Adipose tissue (tissue), 3 donors: ENCODE results near the gene RPL11. TPM values are rescaled to one million over a fixed set of nuclear protein-coding genes. Genes with fewer than 3 reads are reported as not detected.
"Not testable (repeated sequence)": the region's sequence is repeated elsewhere in the genome, so short reads cannot be mapped to it uniquely, and the experiment has no call there.

ENCODE experiments used
- H3K27ac ChIP-seq: one replicate; pipeline ENCODE4 v1.5.1; 2013; ENCODE audit warnings: low read depth, low read length
- WGBS, 3 donors: extraction: QIAGEN DNeasy Blood & Tissue Kit; methylation state at CpG; one replicate each; pipeline ENCODE4 v1.1.7; 2013; 5-methylcytosine and 5-hydroxymethylcytosine counted together
- polyA plus RNA-seq, 3 donors: library from polyadenylated mRNA; stranded (reverse); fragments of 200-250 nt; gene quantifications; one replicate each; pipeline ENCODE4 v1.2.3, GENCODE V29; 2013
- donor health status: healthy with polysubstance abuse.
- donor health status: Bipolar disorder and iron deficiency.
- donor health status: healthy.

Gene RPL11
- polyA plus RNA-seq, 3 donors, result 1,585 to 4,817 (median 2,703) TPM

DNA sequence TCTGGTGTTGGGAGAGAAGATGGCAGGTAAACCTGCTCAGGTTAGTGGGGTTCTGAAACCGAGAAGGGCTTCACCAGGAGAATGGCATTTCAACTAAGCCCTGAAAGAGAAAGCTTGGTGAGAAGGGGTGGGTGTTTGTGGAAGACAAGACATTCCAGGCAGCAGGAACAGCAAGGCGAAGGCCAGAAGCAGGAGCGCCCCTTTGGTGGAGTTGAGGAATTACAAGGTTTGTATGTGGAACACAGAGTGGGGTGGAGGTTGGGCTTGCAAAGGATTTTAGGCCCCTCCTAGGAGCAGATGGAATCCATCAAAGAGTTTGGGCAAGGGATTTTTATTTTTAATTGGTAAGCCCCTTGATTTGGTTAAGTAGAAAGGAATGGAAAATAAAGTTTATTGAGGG lies 26.9 kb downstream of the RPL11 start:
- no peak overlapping the region for H3K27ac ChIP-seq
- WGBS, 3 donors, result 67 to 82% (median 82%) methylated on average over 3 of the region's 3 CpGs

GRCh38 chr1:23719162-23719820 lies 27.7 kb downstream of the RPL11 start:
- WGBS, 3 donors, result 86 to 93% (median 91%) methylated on average over 3 of the region's 3 CpGs
- no peak overlapping the region for H3K27ac ChIP-seq

GRCh38 chr1:23720256-23720995 lies 28.8 kb downstream of the RPL11 start:
- H3K27ac ChIP-seq, result no peak overlapping the region
- 83 to 90% (median 88%) methylated on average over 10 of the region's 10 CpGs for WGBS, 3 donors

DNA sequence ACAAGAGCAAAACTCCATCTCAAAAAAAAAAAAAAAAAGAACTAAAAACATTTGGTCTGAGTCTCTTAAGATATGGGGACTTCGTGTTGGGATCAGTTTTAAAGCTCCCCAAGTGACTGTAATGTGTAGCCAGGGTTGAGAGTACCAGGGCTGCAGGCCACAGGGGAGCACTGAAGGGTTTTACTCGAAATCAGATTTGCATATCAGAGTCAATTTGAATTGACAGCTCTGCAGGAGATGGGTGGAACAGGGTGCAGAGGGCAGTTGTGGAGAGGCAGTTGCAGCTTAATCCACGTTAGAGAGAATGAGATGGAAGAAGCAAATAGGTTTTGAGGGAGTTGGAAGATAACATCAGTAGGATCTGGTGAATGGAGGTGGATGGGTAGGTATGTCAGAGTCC lies 31.0 kb downstream of the RPL11 start:
- 74 to 80% (median 78%) methylated on average over 3 of the region's 3 CpGs for WGBS, 3 donors
- H3K27ac ChIP-seq, result no peak overlapping the region

- no peak overlapping the region for H3K27ac ChIP-seq
- WGBS, 3 donors, result 58 to 84% (median 78%) methylated on average over 2 of the region's 2 CpGs
These were observed 35.1 kb downstream of the RPL11 start for GRCh38 chr1:23726686-23727085.

- 19 to 39% (median 38%) methylated on average over 9 of the region's 9 CpGs for WGBS, 3 donors
- H3K27ac ChIP-seq, result no peak overlapping the region
These were observed 35.8 kb downstream of the RPL11 start for GRCh38 chr1:23727362-23727811.

- no peak overlapping the region for H3K27ac ChIP-seq
- 93 to 97% (median 93%) methylated on average over 10 of the region's 10 CpGs for WGBS, 3 donors
These were observed 41.0 kb downstream of the RPL11 start for GRCh38 chr1:23732363-23733224.

- not testable (repeated sequence) for H3K27ac ChIP-seq
- WGBS, 3 donors, result 93 to 98% (median 97%) methylated on average over 5 of the region's 5 CpGs
These were observed 41.7 kb downstream of the RPL11 start for GRCh38 chr1:23733281-23733680.

DNA sequence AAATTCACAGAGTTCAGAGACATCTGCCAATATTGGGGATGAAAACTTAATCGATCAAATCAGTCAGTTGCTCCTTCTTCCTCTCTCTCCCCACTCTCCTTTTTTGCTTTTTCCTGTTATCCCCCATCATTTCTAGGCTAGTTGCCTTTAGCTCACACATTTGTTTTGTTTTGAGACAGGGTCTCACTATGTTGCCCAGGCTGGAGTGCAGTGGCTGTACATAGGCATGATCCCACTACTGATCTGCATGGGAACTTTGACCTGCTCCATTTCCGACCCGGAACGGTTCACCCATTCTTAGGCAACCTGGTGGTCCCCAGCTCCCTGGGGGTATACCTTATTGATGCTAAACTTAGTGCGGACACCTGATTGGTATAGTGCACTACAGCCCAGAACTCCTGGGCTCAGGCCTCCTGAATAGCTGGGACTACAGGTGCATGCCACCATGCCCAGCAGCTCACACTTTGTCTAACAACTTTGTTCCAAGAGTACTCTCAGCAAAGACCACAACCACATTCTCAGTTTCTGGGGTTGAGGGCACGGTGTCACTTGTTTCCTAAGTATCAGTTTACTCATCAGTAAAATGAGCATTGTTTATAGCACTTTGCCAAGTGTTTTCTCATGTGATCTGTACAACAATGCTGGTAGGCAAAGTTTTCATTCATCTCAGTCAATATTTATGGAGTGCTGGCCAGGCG lies 45.0 kb downstream of the RPL11 start:
- H3K27ac ChIP-seq, result no peak overlapping the region
- WGBS, 3 donors, result 93 to 95% (median 95%) methylated on average over 7 of the region's 7 CpGs

DNA sequence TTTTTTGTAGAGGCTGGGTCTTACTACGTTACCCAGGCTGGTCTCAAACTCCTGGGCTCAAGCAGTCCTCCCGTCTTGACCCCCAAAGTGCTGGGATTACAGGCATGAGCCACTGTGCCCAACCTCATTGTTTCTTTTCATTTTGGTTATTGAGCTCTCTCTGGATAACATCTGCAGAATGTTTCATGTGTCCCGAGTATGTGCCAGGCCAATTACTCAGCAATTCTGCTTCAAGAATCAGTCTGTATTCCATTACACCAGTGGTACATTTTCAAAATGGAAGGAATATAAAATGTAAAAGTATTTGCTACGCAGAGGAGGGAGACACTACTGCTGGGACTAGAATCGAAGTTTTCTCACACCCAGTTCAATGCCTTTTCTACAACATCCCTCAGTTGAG lies 50.0 kb downstream of the RPL11 start:
- WGBS, 3 donors, result 83 to 89% (median 88%) methylated on average over 5 of the region's 5 CpGs
- H3K27ac ChIP-seq, result no peak overlapping the region

DNA sequence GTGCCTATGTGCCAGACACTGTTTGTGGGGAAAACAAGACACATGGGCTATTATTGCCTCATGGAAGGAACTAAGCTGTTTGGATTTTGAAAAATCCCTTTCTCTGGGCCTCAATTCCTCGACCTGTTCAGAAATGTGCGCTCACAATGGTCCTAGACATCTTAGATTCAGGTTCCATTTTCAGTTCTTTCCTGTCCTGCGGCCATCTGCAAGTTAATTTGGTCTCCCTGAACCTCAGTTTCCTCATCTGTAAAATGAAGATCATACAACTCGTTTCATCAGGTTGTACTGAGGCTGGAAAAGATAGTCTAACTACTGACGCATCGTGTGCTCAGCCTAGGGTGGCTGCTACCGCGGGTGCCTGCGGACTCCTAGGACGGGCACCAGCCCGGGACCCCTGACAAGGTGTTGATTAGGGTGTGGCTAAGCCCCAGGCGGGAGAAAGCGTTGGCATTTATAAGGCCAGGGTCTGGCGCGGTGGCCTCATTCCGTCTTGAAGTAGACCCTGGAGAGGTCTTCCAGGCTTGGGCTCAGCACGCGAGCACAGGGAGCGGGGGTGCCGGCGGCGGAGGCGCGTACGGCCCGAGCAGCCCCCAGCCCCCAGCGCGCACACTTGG lies 51.2 kb downstream of the RPL11 start:
- H3K27ac ChIP-seq, result peak overlapping the region; percentile 15
- WGBS, 3 donors, result 8 to 12% (median 9%) methylated on average over 23 to 28 of the region's 28 CpGs

- H3K27ac ChIP-seq, result peak within 1 kb of the TSS; percentile 65
- 0 to 1% (median 0%) methylated on average over 97 to 119 of the region's 119 CpGs for WGBS, 3 donors
These were observed 51.9 kb downstream of the RPL11 start, which contains the start of gene ELOA for GRCh38 chr1:23743287-23744152. ELOA (plus strand) TSS chr1:23743471; CDS start chr1:23743504, 33 bp downstream.

- 31 to 61% (median 54%) methylated on average over 1 of the region's 1 CpG for WGBS, 3 donors
- no peak overlapping the region for H3K27ac ChIP-seq
These were observed 53.9 kb downstream of the RPL11 start for GRCh38 chr1:23745515-23745914.
